Cardiac muscle cell (in vitro differentiated cells and primary cell): Measurements from ENCODE around the gene SPACA5. TPM values are rescaled to one million over a fixed set of nuclear protein-coding genes. Genes with fewer than 3 reads are reported as not detected.
"Not testable (repeated sequence)": the region's sequence is repeated elsewhere in the genome, so short reads cannot be mapped to it uniquely, and the experiment has no call there.

ENCODE experiments used
- DNase-seq, 2 donors: peaks; one replicate each; pipeline versions ENCODE4 v3.0.0 to v3.0.0-alpha.2; 2010 to 2017; ENCODE audit warnings: low read depth in 1 of 2, low spot score in 1 of 2
- H3K27ac ChIP-seq: fragments of 200-600 bp; sonication (generic); 2 replicates; pipeline ENCODE4 v1.5.1; 2016
- H3K27me3 ChIP-seq: fragments of 200-600 bp; sonication (generic); 2 replicates; pipeline ENCODE4 v1.6.0; 2016; ENCODE audit warnings: control low read depth
- H3K36me3 ChIP-seq: fragments of 200-600 bp; sonication (generic); 2 replicates; pipeline ENCODE4 v1.5.1; 2016; ENCODE audit warnings: control low read depth
- H3K4me1 ChIP-seq: fragments of 200-600 bp; sonication (generic); 2 replicates; pipeline ENCODE4 v1.8.1; 2017; ENCODE audit warnings: low read depth, mild to moderate bottlenecking, mixed run types
- H3K4me3 ChIP-seq: fragments of 200-600 bp; sonication (generic); 2 replicates; pipeline ENCODE4 v1.5.1; 2016; ENCODE audit warnings: mild to moderate bottlenecking
- H3K9me3 ChIP-seq: fragments of 200-600 bp; sonication (generic); 2 replicates; pipeline ENCODE4 v1.5.1; 2017; ENCODE audit warnings: low read depth, mild to moderate bottlenecking, control low read depth
- CTCF ChIP-seq: IDR thresholded peaks from 2 replicates; pipeline ENCODE4 v1.5.1; 2012; ENCODE audit warnings: low read depth, mild to moderate bottlenecking, low read length
- polyA plus RNA-seq: library from polyadenylated mRNA; unstranded; fragments of >200 nt; fragmentation: Nextera tagmentation; extraction: Ambion mirVana; gene quantifications from 2 replicates; pipeline ENCODE4 v1.2.1, GENCODE V29; 2016
- total RNA-seq: library from RNA; depleted of rRNA; stranded (reverse); fragments of >200 nt; gene quantifications from 2 replicates; pipeline ENCODE4 v1.2.3, GENCODE V29; 2016

The SPACA5 gene
- total RNA-seq (not detected in 2 replicates), polyA plus RNA-seq (not detected in 2 replicates)

- not testable (repeated sequence) for H3K27me3 ChIP-seq, DNase-seq, H3K27ac ChIP-seq, H3K4me1 ChIP-seq, H3K4me3 ChIP-seq, H3K9me3 ChIP-seq, H3K36me3 ChIP-seq
Measured at GRCh38 chrX:48006688-48007087, at the start of gene SPACA5. Gene SPACA5 (plus strand): TSS chrX:48006988. CDS start chrX:48007803, 815 bp downstream.

- not testable (repeated sequence) for H3K27me3 ChIP-seq, H3K4me3 ChIP-seq, H3K9me3 ChIP-seq, H3K36me3 ChIP-seq, DNase-seq, H3K4me1 ChIP-seq, H3K27ac ChIP-seq
Measured at GRCh38 chrX:47958206-47958605, 48.6 kb upstream of the SPACA5 start.

GRCh38 chrX:47958761-47959342 lies 47.9 kb upstream of the SPACA5 start:
- TF ChIP-seq CTCF: peak; percentile 35
- no peaks in the 10 kb centered on the region for H3K9me3 ChIP-seq
- DNase-seq: peak; percentile 11 to 26
- H3K27me3 ChIP-seq: no peaks in the 10 kb centered on the region
- no peak overlapping the region for H3K27ac ChIP-seq
- H3K4me1 ChIP-seq: no peaks in the 10 kb centered on the region
- H3K4me3 ChIP-seq: no peak overlapping the region
- H3K36me3 ChIP-seq: no peaks in the 10 kb centered on the region

GRCh38 chrX:47960406-47960805 lies 46.4 kb upstream of the SPACA5 start:
- H3K36me3 ChIP-seq: no peaks in the 10 kb centered on the region
- no peaks in the 10 kb centered on the region for H3K4me1 ChIP-seq
- H3K27ac ChIP-seq: no peak overlapping the region
- DNase-seq: no peak
- no peaks in the 10 kb centered on the region for H3K27me3 ChIP-seq
- no peak for TF ChIP-seq CTCF
- H3K4me3 ChIP-seq: no peak overlapping the region
- H3K9me3 ChIP-seq: no peaks in the 10 kb centered on the region

GRCh38 chrX:47961830-47962229 lies 45.0 kb upstream of the SPACA5 start:
- DNase-seq, H3K4me3 ChIP-seq, H3K27me3 ChIP-seq, H3K9me3 ChIP-seq, H3K36me3 ChIP-seq, H3K4me1 ChIP-seq, H3K27ac ChIP-seq: not testable (repeated sequence)

GRCh38 chrX:47965526-47965925 lies 41.3 kb upstream of the SPACA5 start:
- H3K4me3 ChIP-seq, H3K27ac ChIP-seq, H3K9me3 ChIP-seq, DNase-seq, H3K4me1 ChIP-seq, H3K36me3 ChIP-seq, H3K27me3 ChIP-seq: not testable (repeated sequence)

- H3K27ac ChIP-seq: no peak overlapping the region
- TF ChIP-seq CTCF: no peak
- no peak overlapping the region for H3K4me3 ChIP-seq
- H3K9me3 ChIP-seq: peaks cover 2% of the 10 kb centered on the region
- no peaks in the 10 kb centered on the region for H3K36me3 ChIP-seq
- H3K4me1 ChIP-seq: no peaks in the 10 kb centered on the region
- no peaks in the 10 kb centered on the region for H3K27me3 ChIP-seq
- no peak for DNase-seq
Measured at GRCh38 chrX:47973235-47973634, 33.6 kb upstream of the SPACA5 start.
